Femur (tissue), 1 donor: Measurements from ENCODE around the gene NAP1L1.

Experiments
- DNase-seq: peaks from one replicate; pipeline ENCODE4 v3.0.0-alpha.2; 2017

NAP1L1 gene

DNA sequence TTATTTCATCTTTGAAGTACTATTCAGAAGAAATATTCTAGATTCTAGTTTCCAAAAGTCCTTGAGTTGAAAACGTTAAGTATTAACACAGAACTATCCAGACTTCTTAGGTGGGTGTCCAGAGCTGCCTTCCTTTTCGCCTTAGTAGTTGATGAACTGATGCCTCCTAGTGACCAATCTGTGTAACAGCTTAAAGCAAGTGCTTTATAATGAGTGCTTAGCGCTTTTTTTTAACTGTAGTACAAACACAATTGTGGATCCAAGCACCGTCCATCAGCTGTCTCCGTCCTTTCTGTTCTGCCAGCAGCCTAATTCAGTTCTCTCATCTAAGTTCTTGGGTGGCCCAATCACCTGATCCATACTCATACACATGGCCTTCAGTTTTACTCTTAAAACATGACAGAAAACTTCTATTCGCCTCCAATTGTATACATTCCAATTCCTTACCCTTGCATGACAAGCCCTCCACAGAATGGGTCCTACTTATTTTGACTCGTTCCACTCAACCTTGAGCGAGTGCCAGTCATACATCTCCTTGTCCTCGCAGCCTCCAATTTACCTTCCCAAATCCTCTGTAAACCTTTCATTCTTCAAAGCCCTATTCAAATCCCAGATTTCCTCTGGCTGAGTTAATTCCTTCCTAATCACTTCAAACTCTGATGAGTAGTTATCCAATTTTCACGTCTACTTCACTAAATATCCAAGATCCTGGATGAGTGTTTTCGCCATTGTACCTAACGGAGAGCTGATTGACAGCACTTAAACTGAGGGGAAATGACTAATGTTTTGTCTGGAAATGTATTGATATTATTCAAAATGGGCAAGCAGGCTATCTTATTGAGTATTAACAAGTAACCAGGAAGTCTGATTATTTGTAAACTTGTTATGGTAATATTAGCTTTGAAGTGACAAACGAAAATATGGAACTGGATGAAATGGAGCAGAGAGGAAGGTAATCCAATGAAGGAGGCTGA is 47.1 kb downstream of the NAP1L1 start:
- no peak for DNase-seq

DNA sequence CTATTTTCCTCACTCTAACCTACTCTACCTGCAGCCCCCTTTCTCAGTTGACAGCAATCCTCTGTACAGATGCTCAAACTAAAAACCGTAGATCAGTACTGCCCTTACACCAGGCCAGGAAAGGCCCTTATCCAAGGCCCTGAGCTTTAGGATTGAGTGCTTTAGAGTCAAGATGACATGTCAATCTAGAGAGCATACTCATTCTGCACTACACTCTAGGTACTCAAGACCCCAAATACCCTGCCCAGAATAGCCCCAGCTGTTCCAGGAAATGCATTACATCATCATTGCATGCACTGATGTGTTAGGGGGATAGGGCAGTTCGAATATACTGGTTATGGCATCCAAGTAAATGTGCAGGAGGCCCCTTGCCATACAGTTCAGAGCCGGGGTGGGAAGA is 49.4 kb downstream of the NAP1L1 start:
- no peak for DNase-seq

DNA sequence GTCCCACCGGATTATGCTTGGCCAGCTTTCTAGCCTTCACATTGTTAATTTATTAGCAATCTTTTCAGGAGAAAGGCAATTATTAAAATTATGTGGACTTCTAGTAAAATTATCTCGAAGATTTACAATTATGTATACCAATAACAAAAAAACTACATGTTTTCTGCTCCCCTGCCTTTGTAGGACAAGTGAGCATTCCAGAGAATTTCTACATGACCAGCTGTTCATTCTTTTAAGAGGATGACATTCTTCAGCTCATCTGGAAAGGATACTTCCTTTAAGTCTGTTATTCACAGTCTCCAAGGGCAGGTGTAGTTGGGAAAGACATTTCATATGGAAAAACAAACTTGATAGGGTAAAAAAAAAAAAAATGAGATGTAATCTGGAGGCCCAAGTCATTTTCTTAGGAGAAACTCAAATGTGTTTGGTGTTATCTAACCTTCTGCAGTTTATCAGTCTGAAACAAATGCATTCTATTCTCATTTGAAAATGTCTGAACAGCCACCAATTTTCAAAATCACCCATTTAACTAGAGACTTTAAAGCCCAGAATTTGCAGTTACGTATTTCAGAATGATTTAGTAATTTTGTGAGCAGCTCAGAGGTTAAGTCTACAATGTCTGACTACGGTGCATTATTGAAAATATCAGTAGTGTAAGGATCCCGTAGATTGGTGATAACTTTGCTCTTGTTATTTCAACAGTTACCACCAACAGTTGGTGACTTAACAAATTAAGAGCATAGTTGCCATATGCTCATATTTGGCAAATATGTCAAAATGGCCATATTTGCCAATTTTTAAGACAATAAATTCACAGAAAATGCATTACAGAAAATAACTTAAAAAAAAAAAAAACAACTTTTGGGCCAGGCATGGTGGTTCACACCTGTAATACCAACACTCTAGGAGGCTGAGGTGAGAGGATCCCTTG is 51.1 kb downstream of the NAP1L1 start:
- no peak for DNase-seq

DNA sequence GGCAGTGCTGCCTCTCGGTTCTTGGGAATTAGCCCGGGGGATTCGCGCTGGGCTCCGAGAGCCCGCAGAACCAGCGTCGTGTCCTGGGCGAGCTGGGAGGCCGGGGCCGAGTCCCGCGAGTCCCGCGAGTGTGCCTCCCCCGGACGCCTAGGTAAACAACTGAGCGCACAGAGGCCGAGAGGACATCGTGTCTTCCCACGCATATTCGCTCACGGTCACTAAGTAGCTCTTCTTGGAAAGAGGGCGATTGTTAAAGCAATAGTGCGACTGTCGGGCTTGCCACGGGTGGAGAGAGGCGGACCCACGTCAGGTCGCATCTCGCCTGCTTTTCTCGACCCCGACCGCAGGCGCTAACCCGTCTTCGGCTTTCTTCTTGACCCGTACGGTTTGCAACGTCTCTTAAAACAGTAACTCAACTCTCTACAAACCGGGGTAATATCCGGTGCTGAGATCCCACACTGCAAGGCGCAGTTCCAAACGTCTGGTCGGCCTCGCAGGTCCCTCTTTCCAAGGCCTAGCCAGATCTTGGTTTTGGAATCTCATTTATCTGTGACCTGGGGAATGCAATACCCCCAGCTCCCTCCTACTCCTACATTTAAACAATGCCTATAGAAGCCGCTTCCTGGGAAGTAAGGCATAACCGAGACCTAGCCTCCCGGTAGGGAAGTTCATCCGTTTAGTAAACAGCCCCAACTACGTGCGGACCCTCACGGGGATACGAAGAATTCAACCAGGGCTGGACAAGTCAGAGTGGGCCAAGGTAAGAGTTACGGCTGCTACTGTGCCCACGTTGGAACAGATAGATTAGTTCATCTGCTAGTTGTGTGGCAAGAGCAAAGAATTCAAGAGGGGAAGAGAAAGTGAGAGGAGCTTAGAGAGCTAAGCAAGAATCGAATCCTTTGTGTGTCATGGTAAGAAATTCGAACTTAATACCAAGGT is 52.2 kb downstream of the NAP1L1 start:
- DNase-seq = peak; percentile 78

DNA sequence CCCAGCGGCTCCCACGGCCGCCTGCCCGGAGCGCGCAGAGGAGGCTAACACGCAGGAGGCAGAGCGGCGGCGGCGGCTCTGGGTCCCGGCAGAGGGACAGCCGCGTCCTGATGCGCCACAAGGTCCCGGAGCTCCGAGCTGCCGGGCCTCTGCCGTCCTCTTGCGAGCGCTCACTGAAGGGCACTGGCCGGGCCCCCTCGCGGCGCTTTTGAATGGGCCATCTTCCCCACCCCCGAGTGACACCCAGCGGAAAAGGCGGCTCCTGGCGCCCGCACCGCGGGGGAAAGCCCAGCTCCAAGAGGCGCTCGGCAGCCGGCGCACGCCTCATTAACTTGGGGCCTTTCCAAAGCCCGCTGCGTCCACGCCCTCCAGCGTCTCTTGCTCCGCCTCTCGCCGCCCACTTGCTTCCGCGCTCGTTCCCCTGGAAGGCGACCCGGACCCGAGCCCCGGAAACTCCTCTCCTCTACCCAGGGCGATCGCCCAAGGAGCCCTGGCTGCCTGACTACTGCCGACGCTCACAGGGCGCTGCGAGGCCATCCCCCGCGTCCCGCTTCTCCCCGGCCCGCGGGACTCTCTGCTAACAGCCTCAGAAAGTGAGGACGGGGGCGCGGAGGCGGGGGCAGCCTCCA is 53.0 kb downstream of the NAP1L1 start, which contains the start of gene PHLDA1:
Gene PHLDA1 (minus strand): TSS at position 363 of the 629 bp plus-strand sequence.
- DNase-seq = peak; percentile 97

DNA sequence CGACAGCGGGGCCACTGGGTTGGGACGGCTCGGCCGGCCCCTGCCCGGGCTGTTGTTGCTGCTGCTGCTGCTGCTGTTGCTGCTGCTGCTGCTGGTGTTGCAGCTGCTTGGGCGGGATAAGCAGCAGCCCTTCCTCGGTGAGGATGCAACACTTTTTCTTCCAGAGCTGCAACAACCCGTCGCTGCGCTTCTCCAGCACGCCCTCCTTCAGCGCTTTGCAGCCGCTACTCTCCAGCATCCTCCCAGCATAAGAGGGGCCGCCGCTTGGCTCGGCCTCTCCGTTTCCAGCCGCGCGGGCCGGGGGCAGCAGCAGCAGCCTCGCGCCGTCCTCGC is 53.4 kb downstream of the NAP1L1 start:
- DNase-seq = no peak

DNA sequence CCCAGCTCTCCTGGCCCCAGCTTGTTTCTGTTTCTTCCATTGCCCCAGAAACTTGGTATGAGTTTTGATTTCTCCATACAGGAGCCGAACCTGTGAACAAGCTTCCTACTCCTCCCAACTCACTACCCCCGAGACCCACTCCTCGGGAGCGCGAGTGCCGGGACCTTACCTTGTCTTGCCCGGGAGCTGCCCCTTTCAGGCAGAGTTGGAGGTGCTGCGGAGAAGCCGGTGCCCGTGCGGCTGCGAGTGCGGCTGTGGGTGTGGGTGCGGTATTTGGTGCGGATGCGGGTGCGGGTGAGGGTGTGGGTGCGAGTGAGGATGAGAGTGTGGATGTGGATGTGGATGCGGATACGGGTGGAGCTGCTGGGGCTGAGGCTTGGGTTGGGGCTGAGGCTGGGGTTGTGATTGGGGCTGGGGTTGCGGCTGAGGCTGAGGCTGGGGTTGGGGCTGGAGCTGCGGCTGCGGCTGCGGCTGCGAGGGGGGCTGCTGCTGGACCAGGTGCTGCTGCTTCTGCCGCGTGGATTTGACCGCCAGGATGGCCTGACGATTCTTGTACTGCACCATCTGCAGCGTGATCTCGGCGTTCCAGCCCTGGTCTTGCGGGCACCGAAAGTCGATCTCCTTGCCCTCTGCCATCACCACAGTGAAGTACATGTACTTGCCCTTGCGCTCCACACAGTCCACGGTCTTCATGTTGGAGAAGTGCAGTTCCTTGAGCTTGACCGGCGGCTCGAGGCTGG is 54.0 kb downstream of the NAP1L1 start:
- peak; percentile 41 for DNase-seq

DNA sequence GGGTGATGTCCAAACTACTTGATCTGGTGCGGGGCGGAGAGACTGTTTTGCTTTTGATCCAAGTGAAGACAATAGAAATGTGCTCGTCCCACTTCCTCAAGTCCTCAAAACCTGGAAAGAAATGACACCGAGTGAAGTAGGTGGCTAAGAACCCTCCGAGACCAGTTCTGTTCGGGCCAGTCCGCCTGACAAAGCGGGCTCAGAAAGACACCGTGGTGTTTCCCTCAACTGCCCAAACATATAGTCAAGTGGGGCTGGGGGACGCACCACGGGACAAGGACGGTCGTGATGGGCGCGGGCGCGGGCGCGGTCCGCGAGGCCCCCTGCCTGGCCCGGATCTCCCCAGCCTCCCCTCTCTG is 54.5 kb downstream of the NAP1L1 start:
- peak; percentile 40 for DNase-seq

DNA sequence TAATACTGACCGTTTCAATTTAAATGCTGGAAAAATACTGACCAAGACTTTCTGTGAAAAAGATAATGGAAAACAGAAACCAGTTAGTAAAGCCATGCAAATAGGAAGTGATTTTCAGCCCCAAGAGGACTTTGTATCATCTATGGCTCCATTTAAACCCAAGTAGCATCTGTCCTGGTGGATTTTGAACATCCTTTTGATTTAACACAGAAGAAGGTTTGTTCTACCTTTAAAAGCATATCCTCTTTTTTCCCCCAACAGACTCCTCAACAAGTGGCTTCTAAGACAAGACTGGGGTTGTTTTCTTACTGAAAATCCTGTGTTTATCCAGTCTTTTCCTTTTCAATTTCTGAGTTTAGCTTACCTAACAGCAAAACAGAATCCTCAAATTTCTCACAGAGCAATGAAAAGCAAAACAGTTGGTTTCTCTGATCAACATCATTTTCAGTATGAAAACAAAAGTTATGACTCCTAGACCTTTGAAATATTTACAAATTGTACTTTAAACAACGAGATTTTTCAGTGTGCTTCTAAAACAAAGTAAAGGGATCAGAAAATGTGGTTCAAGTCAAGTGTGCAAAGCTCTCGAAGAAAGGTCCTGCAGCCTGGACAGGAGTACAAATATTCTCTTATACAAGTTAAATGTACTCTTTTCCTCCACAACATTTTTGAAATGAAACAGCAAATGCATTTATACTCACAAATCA is 55.8 kb downstream of the NAP1L1 start:
- DNase-seq = no peak

DNA sequence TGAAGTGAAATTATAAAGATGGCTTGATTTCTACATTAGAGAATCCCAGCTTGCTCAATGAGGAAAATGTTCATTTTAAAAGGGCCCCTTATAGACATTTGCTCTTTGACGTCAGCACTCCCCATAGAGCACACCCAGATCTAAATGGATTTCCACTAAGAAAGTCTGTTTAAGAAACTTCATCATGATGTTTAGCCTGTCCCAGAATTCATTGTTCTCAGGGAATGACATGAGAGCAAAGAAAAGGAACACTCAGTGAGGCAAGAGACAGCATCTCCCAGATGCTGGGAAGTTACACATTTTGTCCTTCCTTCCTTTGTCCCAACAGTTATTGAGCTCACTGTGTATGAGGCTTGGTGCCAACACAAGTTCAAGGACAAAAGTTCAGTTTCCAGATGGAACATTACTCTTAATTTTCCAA is 57.8 kb downstream of the NAP1L1 start:
- no peak for DNase-seq

DNA sequence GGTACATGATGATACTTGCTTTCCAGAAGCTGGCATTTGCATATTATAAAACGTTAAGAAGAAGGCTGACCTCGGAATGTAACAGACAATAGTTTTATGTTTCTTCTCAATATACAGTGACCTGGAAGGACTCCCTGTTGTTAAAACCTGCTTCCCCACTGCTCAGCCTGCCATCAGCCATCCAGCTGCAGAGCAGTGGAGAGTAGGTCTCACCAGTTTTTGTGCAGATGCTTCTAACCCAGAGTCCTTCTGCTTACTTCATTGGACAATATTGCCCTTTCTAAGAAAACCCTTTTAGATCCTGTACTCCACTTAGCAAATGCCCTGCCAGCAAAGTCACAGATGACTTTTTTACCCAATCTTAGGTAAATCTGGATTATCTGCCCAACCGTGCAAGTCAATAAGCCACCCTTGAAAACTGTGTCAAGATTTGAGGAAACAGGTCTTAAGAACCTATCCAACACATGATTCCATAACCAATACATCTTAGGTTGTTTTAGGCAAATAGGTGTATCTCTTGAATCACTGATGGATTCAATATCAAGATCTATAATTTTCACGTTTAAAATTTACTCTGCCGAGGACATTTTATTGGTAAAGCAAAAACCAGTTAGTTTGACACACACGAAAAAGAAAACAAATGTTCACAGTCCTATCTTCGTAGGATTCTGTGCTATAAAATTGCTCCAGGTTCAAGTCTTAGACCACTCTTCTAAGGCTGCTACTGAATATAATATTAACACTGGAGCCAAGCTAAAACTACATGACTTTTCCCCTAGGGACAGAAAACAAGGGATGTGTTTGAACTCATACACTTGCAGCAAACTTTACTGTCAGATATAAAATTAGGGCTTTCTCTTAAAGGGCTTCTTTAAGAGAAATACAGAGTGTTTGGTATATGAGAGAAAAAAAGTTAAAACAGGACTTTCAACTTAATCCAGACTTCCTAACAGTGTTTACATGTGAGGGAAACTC is 58.6 kb downstream of the NAP1L1 start:
- DNase-seq = no peak

DNA sequence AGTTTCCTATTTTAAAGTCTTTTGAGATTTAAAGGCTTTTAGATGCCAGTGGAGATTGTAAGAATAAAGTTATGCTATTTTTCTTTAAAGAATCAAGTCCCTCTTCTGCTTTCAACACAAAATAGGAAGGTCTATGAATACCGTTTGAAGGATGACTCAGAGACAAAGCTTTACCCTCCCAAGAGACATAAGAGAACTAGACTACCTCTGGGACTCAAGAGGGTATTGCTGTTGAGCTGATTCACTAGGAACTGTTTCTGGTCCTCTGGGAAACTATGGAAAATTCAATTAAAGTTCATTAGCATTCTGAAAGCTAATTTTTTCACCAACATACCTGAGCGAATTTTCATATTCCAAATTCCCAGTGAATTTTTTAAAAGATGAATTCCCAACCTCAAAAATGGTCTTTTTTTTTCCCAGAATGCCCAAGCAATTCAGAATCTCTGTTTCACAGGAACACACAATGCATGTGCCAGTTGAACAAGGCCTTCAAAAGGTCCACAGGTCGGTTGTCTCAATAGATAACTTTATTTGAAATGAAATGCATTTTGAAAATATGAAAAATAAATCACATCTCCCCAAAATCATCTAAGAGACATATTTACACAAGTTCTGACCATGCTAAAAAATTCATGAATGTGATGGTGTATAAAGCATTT is 59.4 kb downstream of the NAP1L1 start:
- DNase-seq = no peak

DNA sequence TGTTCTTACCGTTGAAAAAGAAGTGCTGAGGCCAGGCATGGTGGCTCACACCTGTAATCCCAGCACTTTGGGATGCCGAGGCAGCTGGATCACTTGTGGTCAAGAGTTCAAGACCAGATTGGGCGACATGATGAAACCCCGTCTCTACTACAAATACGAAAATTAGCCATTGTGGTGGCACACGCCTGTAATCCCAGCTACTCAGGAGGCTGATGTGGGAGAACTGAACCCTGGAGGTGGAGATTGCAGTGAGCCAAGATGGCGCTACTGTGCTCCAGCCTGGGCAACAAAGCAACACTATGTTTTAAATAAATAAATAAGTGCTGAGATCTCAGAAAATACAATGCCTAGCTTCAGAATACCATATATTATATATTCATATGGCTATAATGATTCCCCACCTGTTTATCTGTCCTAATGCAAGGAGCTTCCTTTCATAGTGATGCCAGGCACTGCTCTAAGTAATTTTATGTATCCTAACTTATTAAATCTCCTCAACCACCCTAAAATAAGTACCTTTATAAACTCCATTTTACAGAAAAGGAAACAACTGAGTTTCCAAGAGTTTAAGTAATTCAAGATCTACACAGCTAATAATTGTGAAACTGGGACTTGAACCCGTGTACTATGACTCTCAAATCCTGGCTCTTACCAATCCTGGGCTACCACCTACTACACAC is 60.2 kb downstream of the NAP1L1 start:
- DNase-seq = no peak

DNA sequence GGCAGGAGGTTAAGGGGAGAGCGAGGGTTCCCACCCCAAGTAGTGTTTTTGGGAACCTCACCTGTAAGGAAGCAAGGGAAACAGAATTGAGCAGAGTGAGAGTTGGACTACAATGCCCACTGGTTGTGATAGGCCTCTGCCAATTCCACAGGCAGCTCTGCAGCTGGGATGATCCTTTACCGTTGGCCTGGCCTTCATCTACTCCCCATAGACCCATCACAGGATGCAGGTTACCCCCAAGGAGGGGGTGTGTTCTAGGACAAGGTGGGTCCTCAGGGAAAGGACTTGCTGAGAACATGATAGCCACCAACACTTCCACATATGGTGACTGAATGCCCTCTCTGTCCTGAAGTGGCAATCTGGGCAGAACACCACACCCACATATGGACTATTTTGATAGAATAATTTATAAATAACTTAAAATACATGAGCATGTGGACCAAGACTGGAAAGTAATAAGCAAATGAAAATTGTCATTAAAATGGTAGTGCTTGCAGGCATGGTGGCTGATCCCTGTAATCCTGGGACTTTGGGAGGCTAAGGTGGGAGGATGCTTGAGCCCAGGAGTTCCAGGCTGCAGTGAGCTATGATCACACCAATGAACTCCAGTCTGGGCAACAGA is 61.3 kb downstream of the NAP1L1 start:
- no peak for DNase-seq

DNA sequence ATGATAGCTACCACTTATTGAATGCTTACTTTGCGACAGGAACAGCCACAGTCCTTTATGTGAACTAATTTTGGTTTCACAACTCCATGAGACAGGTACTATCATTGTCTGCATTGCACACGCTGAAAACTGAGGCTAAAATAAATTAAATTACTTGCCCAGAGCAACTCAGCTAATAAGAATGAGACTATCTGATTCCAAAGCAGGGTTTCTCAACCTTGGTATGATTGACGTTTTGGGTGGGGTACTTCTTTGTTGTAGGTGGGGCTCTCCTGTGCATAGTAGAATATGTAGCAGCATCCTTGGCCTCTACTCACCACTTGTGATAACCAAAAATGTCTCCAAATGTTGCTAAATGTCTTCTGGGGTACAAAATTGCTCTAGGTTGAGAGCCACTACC is 62.0 kb downstream of the NAP1L1 start:
- no peak for DNase-seq

DNA sequence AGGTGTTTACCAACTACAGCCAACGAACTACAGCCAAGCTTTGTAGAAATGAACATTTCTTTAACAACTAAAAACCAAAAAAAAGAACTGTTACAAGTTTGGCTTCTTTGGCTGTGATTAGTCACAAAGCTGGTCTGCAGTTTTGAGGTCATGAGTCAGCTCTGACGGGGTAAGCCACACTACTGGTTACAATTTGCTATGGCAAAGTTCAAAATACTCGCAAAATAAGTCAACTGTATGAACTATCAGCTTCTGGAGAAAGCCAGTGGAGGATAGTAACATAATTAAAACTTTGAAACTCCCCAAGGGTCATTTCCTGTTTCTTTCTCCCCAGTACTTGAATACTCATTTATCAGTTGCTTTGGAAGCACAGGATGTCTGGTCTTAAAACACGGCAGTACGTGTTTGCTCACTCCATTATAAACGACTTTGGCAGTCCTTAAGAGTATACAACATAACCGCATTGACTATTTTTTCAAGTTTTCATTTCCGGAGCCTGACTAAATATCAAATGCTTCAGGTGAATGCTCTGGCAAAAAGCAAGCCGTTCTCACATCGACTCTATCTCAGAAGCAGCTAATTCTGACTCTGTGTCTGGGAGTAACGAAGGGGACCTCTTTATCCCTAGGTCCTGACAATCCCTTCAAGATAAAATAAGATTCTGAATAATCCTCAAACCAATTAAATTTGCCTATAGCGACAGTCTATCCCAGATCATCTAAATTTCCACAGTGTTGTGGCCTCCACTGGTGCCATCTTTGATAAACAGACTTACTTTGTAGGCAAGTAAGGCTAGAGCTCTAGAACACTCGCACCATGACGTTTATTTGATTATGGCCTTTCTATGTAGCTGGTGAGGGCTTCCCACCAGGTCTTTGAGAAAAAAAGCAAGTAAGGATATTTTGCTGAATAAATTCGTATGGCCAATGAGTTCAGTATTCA is 63.5 kb downstream of the NAP1L1 start:
- no peak for DNase-seq

DNA sequence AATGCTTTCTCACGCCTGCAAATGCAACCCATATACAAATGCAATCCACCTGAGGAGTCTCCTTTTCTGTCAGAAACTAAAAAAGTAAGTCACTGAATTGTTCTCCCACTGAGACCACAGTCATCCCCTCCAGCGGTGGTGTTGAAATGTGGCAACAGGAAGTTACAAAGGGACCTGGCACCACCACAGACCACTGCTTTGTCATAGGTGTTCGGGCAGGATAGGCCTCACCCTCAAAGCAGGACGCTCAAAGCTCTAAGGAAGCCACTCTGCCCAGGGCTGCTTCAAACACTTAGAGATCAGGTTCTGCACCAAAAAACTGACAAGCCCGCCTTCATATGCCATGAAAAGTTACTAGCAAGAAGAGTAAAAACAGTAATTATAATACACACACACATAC is 64.2 kb downstream of the NAP1L1 start:
- DNase-seq = no peak
